22Rv1 (cell line): Measurements from ENCODE around the gene DDA1.

Experiments used
- H3K27ac ChIP-seq: fragments of 450-650 bp; 2 replicates; pipeline ENCODE4 v1.5.1; 2017
- CTCF ChIP-seq: fragments of 450-650 bp; IDR thresholded peaks from 2 replicates; pipeline ENCODE4 v1.5.1; 2017; ENCODE audit warnings: mild to moderate bottlenecking
- ZFX ChIP-seq: fragments of 450-650 bp; IDR thresholded peaks from 2 replicates; pipeline ENCODE4 v1.6.1; 2017; ENCODE audit warnings: antibody characterized with exemption, borderline replicate concordance

DDA1 gene

GRCh38 chr19:17347877-17348276 lies 38.5 kb downstream of the DDA1 start:
- H3K27ac ChIP-seq = no peak overlapping the region
- no peak for TF ChIP-seq CTCF
- no peak for TF ChIP-seq ZFX

DNA sequence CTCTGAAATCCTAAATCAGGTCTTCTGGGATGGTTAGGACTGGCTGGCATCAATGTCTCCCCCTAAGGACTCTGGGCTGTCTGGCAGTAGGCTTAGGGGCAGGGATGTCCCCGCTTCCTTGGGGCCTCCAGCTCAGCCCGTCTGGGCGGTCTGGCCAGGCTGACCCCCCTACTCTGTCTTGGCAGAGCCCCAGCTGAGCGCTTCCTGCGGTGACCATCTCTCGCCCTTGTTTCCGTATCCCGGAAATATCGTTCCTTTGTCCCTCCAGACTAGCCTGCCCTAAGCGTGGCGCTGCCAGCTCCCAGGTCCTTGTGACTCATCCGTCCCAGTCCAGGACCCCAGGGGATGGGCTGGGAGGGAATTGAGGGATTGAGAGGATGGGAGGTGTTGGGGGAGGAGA lies 39.3 kb downstream of the DDA1 start:
- TF ChIP-seq ZFX (no peak), CTCF (no peak)
- H3K27ac ChIP-seq = no peak overlapping the region

GRCh38 chr19:17351815-17352435 lies 42.6 kb downstream of the DDA1 start:
- TF ChIP-seq CTCF (no peak), ZFX (no peak)
- H3K27ac ChIP-seq = no peak overlapping the region

DNA sequence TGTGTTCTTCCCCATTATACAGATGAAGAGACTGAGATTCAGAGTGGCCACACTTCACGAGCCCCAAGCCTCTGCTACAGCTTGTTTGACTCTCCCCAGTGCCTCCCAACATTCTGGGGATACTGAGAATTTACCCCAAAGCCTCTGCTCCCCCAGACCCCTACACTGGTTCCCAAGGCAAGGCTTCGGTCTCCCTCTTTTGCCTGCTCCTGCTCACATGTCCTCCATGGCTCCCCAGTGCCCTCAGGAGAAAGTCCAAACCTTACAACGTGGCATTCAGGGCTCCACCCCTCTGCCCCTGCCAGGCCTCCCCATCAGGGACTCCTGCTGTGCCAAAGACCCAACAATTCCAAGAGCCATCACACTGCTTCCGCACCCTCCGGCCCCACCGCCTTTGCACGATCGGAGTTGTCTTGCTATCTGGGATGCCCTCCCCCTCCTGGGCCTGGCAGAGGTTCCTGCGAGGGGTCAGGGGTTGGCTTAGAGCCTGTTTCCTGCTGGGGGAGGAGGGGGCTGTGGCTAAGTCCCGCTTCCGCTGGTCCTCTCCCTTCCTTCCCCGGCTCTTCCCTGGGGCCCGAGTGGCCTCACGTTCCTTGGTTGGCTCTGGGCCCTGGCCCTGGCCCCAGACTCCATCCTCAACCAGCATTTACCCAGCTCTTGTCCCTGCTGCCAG lies 43.4 kb downstream of the DDA1 start:
- H3K27ac ChIP-seq = no peak overlapping the region
- TF ChIP-seq CTCF (no peak), ZFX (no peak)

DNA sequence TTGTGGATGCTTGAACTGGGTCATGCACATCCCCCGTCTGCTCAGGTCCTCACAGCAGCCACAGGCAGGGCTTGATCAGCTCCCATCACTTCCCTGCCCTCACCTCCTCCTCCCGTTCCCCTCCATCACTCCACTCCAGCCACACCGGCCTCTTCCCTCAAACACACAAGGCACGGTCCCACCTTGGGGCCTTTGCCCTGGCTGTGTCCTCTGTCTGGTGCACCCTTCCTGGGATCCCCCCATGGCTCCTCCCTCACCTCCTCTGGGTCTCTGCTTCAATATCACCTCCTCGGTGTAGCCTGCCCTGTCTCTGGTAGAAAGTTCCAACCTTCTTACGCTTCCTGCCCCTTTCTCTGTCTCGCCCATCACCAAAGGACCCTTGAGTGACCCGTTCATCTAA lies 44.0 kb downstream of the DDA1 start:
- H3K27ac ChIP-seq = no peak overlapping the region
- TF ChIP-seq CTCF (no peak), ZFX (no peak)

- TF ChIP-seq CTCF (no peak), ZFX (no peak)
- H3K27ac ChIP-seq = no peak overlapping the region
Measured at GRCh38 chr19:17357078-17357666, 47.8 kb downstream of the DDA1 start.

GRCh38 chr19:17357724-17358123 lies 48.4 kb downstream of the DDA1 start:
- no peak for TF ChIP-seq ZFX
- TF ChIP-seq CTCF = no peak

More at GRCh38 chr19:17357724-17358123, 48.4 kb downstream of the DDA1 start:
- no peak overlapping the region for H3K27ac ChIP-seq
